Measurements from ENCODE around the gene RASD2.

DNA sequence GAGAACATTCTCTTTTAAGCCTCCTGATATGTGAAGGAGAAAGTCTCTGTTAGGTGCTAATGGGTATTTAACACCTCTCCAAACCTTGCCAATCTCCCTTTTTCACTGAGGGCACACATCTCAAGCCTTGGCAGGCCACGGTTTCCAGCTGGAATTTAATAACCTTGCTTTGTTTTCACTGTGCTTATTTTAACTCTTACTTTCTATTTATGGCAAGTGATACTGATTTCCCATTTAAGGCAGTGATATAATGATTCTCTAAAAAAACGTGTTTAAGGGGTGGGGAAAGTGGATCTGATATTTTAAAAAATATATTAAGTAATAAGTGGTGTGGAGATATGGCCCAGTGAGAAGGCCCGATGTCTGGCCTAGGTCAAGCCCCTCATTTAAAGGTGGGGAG is 1.1 kb upstream of the RASD2 start:
- TF ChIP-seq, protein P1, sequence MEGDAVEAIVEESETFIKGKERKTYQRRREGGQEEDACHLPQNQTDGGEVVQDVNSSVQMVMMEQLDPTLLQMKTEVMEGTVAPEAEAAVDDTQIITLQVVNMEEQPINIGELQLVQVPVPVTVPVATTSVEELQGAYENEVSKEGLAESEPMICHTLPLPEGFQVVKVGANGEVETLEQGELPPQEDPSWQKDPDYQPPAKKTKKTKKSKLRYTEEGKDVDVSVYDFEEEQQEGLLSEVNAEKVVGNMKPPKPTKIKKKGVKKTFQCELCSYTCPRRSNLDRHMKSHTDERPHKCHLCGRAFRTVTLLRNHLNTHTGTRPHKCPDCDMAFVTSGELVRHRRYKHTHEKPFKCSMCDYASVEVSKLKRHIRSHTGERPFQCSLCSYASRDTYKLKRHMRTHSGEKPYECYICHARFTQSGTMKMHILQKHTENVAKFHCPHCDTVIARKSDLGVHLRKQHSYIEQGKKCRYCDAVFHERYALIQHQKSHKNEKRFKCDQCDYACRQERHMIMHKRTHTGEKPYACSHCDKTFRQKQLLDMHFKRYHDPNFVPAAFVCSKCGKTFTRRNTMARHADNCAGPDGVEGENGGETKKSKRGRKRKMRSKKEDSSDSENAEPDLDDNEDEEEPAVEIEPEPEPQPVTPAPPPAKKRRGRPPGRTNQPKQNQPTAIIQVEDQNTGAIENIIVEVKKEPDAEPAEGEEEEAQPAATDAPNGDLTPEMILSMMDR (IDR thresholded peaks at IDR 0.05 in 4 of 5, conservative IDR thresholded peaks at IDR 0.05 in 1 of 5): no peak
- no peak for TF ChIP-seq POLR2A (IDR thresholded peaks at IDR 0.05)

All from gastrocnemius medialis (tissue), 4 donors.